Kidney (tissue), 14 donors: Measurements from ENCODE around the gene NKX1-1. TPM values are rescaled to one million over a fixed set of nuclear protein-coding genes. Genes with fewer than 3 reads are reported as not detected.

ENCODE experiments used
- DNase-seq, 5 donors: peaks; one replicate each; pipeline ENCODE4 v3.0.0-alpha.2; 2013 to 2020
- FAIRE-seq: peaks from 2 replicates; lab custom pipeline; 2012; peaks lifted over from hg19 to GRCh38; lab: Jason Lieb, UNC
- H3K27ac ChIP-seq, 2 donors: one replicate each; pipeline ENCODE4 v1.7.0; 2013; ENCODE audit warnings: low read depth in 2 of 2, low read length in 2 of 2, inconsistent platforms in 1 of 2
- H3K27me3 ChIP-seq: one replicate; pipeline ENCODE4 v1.7.1; 2013; ENCODE audit warnings: low read length, inconsistent platforms; ENCODE audit not compliant: control insufficient read depth, insufficient read depth
- H3K36me3 ChIP-seq, 3 donors: one replicate each; pipeline versions ENCODE4 v1.7.0 to v1.7.1; 2013; ENCODE audit warnings: low read length in 3 of 3, control low read depth in 1 of 3, inconsistent platforms in 1 of 3; ENCODE audit not compliant: insufficient read depth in 3 of 3, control insufficient read depth in 2 of 3
- H3K4me1 ChIP-seq, 3 donors: one replicate each; pipeline versions ENCODE4 v1.7.0 to v1.7.1; 2013; ENCODE audit warnings: low read length in 3 of 3, inconsistent platforms in 1 of 3, low read depth in 1 of 3; ENCODE audit not compliant: control insufficient read depth in 2 of 3, insufficient read depth in 2 of 3
- H3K4me3 ChIP-seq, 3 donors: one replicate each; pipeline versions ENCODE4 v1.7.0 to v1.8.1; 2013; ENCODE audit warnings: low read length in 3 of 3, control low read depth in 1 of 3, inconsistent platforms in 1 of 3
- H3K9ac ChIP-seq, 3 donors: one replicate each; pipeline versions ENCODE4 v1.7.0 to v1.7.1; 2013; ENCODE audit warnings: low read length in 3 of 3, control low read depth in 1 of 3, inconsistent platforms in 1 of 3
- H3K9me3 ChIP-seq, 3 donors: one replicate each; pipeline versions ENCODE4 v1.7.0 to v1.7.1; 2013; ENCODE audit warnings: low read length in 3 of 3, control low read depth in 1 of 3, inconsistent platforms in 1 of 3; ENCODE audit not compliant: control insufficient read depth in 2 of 3, insufficient read depth in 1 of 3
- intact Hi-C: fragments of 100-400 bp; cut with DNase I; formaldehyde crosslinking; loops from one replicate; pipeline ENCODE4 v1.11.1; 2022
- polyA plus RNA-seq: library from polyadenylated mRNA; stranded (reverse); fragments of 350-450 nt; fragmentation: Illumina TruSeq; extraction: RNeasy Lipid Tissue Mini Kit (QIAGEN cat#74804); gene quantifications from one replicate; pipeline ENCODE4 v1.2.3, GENCODE V29; 2014; ENCODE audit warnings: low read depth, low replicate concordance; ENCODE audit not compliant: insufficient read depth
- total RNA-seq: library from RNA; stranded (reverse); fragmentation: NEBNext Ultra II Directional; extraction: Animal tissue kit (Norgen Biotek cat#: 25700); gene quantifications from one replicate; pipeline ENCODE4 v1.2.1, GENCODE V29; 2021
- TF ChIP-seq, protein P1 (sequence below): IDR thresholded peaks from 3 replicates; pipeline ENCODE4 v1.5.1; 2012; ENCODE audit warnings: mild to moderate bottlenecking, moderate library complexity, borderline replicate concordance; ENCODE audit not compliant: insufficient read depth; ENCODE audit errors: extremely low read depth
- donor health status: control.
- donor health status: control.
- donor health status: control.
- donor health status: control.
- donor health status: control.
- donor health status: DM: yes; HTN: yes; CAD: no.
- donor health status: Normal renal cell carcinoma (clear cell type).

NKX1-1 gene
- total and polyA plus RNA-seq, 2 donors from 2014 or later, result not detected

DNA sequence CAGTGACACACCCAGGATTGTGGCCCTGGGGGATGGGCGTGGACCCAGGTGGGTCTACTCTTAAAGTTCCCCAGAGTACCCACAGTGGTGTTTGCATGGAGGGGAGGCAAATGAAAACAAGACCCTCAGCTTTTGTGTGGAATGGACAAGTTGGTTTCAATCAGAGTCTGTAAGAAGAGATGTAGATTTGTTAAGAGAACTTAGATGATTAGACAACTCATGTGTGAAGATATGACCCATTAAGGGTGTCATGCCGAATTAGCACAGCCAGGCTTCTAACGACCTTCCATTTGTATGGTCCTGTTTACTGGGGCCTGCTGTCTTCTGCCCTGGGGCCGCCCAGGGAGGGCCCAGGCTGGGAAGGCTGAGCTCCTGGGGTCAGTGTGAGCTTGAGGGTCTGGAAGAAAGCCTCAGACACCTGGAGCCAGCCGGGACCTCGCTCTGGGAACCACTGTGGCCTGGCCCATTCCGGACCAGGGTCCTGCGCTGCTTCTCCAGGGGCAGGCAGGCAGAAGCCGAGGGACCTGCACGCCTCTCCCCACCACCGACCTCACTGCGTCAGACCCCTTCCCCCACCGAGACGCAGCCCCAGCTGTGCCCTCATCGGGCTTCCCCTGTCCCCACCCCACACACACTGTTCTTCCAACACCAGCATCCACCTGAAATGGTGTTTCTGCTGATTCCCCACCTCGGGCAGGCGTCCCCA, 38.9 kb downstream of the NKX1-1 start:
- Histone ChIP-seq H3K27ac (no peak overlapping the region), H3K27me3 (no peaks in the 10 kb centered on the region), H3K4me1 (no peaks in the 10 kb centered on the region), H3K9me3 (no peaks in the 10 kb centered on the region), H3K4me3 (no peak overlapping the region), H3K9ac (no peak overlapping the region), H3K36me3 (peaks cover 0 to 10% (median 2%) of the 10 kb centered on the region in 3 donors)
- no peak for FAIRE-seq
- intact Hi-C loops, result no loop called here
- DNase-seq, result peak in 2 of 5 donors; percentile 30 to 67
- TF ChIP-seq, protein P1, sequence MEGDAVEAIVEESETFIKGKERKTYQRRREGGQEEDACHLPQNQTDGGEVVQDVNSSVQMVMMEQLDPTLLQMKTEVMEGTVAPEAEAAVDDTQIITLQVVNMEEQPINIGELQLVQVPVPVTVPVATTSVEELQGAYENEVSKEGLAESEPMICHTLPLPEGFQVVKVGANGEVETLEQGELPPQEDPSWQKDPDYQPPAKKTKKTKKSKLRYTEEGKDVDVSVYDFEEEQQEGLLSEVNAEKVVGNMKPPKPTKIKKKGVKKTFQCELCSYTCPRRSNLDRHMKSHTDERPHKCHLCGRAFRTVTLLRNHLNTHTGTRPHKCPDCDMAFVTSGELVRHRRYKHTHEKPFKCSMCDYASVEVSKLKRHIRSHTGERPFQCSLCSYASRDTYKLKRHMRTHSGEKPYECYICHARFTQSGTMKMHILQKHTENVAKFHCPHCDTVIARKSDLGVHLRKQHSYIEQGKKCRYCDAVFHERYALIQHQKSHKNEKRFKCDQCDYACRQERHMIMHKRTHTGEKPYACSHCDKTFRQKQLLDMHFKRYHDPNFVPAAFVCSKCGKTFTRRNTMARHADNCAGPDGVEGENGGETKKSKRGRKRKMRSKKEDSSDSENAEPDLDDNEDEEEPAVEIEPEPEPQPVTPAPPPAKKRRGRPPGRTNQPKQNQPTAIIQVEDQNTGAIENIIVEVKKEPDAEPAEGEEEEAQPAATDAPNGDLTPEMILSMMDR, result no peak

- no peak for FAIRE-seq
- H3K27me3 ChIP-seq, result no peaks in the 10 kb centered on the region
- no peak overlapping the region for H3K9ac ChIP-seq
- peak in 2 of 5 donors; percentile 30 to 65 for DNase-seq
- H3K9me3 ChIP-seq, result no peaks in the 10 kb centered on the region
- TF ChIP-seq, protein P1, result no peak
- H3K4me3 ChIP-seq, result no peak overlapping the region
- no peak overlapping the region for H3K27ac ChIP-seq
- intact Hi-C loops, result no loop called here
- peaks cover 0 to 6% (median 2%) of the 10 kb centered on the region in 3 donors for H3K36me3 ChIP-seq
- no peaks in the 10 kb centered on the region for H3K4me1 ChIP-seq
These were observed 39.6 kb downstream of the NKX1-1 start for GRCh38 chr4:1366371-1367229.

GRCh38 chr4:1365271-1366178, 40.7 kb downstream of the NKX1-1 start:
- Histone ChIP-seq H3K36me3 (peaks cover 0 to 6% (median 2%) of the 10 kb centered on the region in 3 donors), H3K27ac (no peak overlapping the region), H3K9ac (no peak overlapping the region), H3K4me1 (no peaks in the 10 kb centered on the region), H3K27me3 (no peaks in the 10 kb centered on the region), H3K9me3 (no peaks in the 10 kb centered on the region), H3K4me3 (no peak overlapping the region)
- TF ChIP-seq, protein P1, result no peak
- DNase-seq (peak in 1 of 5 donors; percentile 64), FAIRE-seq (no peak)
- intact Hi-C loops, result no loop called here
